ENCODE results near the gene ZSCAN18.

DNA sequence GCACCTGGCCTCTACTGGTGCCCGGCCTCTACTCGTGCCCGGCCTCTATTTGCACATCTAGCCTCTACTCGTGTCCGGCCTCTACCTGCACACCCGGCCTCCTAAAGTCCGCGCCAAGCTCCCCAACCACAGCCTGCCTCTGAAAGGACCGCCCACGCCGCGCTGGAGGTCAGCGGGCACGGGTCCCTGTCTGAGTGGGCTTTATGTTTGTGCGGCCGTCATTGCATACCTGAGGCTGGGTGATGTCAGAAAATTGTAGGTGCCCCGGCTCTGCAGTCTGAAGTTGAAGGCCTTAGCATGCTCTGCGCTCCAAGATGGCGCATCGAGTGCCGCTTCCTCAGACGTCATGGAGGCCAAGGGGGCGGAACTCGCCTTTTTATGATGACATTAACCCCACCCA is 37.8 kb downstream of the ZSCAN18 start:
- TF ChIP-seq, protein P1, sequence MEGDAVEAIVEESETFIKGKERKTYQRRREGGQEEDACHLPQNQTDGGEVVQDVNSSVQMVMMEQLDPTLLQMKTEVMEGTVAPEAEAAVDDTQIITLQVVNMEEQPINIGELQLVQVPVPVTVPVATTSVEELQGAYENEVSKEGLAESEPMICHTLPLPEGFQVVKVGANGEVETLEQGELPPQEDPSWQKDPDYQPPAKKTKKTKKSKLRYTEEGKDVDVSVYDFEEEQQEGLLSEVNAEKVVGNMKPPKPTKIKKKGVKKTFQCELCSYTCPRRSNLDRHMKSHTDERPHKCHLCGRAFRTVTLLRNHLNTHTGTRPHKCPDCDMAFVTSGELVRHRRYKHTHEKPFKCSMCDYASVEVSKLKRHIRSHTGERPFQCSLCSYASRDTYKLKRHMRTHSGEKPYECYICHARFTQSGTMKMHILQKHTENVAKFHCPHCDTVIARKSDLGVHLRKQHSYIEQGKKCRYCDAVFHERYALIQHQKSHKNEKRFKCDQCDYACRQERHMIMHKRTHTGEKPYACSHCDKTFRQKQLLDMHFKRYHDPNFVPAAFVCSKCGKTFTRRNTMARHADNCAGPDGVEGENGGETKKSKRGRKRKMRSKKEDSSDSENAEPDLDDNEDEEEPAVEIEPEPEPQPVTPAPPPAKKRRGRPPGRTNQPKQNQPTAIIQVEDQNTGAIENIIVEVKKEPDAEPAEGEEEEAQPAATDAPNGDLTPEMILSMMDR (IDR thresholded peaks at IDR 0.05) = no peak
- TF ChIP-seq POLR2A (IDR thresholded peaks at IDR 0.05) = no peak
